Activated CD4-positive, alpha-beta T cell treated with anti-CD3 and anti-CD28 coated beads, Interleukin-2, amount 50 U/mL, for 1 hour (primary cell): Measurements from ENCODE around the gene TRAF3.
"Not testable (repeated sequence)": the region's sequence is repeated elsewhere in the genome, so short reads cannot be mapped to it uniquely, and the experiment has no call there.

Experiments used
- DNase-seq: peaks from one replicate; pipeline ENCODE4 v3.0.0-alpha.2; 2020

Gene TRAF3

DNA sequence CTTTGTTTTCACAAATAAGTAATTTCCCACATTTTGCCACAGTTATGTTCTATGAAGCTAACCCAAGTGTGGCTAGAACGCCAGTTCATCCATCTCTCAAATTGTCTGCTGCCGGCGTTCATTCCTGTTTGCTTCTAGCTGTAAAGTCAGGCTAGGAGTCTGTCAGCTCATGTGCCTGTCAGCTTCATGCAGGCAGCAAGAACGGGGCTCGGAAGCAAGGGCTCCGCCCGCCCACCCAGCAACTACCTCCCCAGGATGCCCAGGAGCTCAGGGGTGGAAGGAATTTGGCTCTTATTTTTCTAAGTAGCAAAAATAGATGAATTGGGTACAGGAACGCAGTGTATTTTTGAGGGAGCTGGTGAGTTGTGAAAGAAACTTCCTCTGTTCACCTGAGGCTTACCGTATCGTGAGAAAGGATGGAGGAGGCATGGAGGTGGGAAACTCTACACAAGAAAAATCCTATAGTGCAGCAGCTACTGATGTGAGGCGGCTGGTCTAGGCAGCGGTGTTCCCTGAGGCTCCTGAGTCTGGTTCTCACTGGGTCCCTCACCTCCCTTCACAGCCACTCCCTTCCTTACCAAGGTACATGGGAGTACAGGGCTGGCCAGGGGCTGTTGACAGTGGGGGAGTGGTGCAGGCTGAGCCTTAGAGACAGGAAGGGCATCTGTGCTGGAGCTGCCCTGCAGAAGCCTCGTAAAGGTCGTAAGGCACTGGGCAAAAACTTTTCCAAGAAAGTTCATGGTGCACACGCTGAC, 90.8 kb downstream of the TRAF3 start:
- no peak for DNase-seq

DNA sequence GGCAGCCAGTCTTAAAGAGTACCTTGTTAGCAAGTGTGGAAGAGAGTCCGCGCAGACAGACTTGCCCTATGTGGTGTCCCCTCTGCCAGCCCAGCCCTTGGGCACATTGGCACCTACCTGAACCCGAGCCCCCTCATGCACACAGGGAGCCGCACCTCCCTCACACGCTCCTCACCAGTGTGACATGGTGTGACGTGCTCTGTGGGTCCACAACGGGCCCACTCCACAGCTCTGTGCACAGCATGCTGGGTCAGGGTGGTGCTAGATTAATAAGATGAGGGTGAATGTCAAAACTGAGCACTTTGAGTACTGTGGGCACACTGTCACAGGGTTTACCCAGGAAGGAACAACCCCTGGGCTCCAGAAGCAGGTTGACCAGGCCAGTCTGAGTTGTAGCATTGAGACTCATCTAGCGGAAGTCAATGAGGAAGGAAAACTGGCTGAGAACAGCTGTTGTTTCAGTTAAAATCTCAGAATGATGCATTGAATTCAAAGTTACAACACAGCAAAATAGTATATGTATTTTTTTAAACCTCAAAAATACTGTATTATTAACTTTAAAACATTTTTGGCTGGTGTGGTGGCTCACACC, 91.8 kb downstream of the TRAF3 start:
- DNase-seq, result no peak

DNA sequence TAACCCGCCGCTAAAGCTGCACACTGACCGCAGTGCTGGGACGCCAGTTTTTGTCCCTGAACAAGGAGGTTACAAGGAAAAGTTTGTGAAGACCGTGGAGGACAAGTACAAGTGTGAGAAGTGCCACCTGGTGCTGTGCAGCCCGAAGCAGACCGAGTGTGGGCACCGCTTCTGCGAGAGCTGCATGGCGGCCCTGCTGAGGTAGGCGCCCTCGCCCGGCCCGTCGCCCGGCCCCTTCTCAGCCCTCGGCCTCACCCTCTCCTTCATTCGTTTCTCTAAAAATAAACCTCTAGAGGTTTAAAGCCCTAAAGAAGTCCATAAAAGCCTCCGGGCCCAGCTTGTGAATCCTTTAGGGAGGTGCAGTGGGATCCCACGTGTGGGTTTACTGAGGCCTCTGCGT, 93.0 kb downstream of the TRAF3 start:
- DNase-seq, result no peak

DNA sequence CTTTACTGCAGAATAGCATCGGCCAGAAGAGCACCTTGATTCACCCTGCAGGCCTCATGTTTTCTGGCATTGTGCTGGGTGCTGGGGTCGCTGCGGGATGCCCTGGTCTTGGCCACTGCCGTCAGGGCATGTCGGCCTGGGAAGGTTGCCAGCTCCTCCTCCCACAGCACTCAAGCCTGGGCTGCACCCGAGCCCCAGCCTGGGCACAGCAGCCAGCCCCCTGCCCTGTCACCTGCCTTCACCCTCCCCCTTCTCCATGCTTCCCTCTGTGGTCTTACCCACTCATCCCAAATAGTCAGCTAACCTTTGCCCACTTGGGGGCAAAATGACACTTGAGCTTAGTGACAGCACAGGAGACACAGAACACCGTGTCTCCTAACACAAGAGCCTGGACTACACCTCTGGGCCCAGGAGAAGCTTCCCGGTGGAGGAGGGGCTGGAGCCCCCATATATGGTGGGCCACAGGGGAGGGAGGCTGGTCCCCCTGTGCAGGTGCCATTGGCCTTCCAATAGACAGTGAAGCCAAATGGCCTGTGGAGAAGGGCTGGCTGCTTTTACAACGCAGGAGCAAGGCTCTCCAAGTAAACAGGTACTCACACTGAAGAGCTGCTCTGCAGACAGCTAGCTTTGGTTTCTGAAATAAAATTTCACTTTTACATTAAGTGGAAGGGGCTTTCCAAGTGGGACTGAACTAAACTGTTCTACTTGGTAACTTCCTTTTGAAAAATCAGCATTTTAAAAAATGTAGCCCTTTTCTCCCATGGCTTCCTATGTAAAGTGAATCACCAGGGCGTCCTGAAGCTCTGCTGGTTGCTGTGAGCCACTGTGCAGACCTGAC, 94.0 kb downstream of the TRAF3 start:
- no peak for DNase-seq

DNA sequence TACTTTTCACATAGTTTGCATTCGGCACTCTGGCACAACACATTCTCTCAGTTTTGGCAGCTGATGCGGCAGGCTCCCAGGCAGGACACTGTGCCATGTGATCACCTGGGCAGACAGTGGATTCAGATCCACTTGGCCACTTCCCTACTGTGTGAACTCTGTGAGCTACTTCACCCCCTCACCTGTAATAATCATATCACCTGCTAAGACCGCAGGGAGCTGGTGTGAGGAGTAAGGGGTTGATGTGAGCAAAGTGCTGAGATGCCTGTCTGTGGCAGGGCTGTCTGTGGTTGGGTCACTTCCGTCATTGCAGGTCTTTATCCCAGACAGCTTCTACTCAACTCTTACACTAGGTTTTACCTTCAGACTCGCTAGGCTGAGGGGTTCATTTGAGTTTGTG, 94.8 kb downstream of the TRAF3 start:
- no peak for DNase-seq

DNA sequence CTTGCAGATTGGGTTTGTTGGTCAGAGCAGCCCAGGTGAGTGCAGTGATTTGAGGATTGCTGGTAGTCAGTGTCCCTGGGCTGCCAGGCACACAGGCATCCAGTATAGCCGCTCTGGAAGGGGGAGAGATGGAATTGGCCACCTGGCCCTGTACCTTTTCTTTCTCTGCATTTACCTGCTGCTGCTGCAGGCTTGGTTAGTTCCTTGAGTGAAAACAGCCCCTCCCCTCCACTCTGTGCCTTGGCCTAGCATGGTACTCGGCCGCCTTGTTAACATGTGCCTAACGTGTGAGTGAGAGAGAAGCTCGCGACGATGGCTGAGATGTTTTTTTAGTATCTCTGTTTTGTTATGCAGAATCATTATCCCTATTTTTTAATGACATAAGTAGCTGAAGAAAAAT, 95.9 kb downstream of the TRAF3 start:
- DNase-seq, result no peak

DNA sequence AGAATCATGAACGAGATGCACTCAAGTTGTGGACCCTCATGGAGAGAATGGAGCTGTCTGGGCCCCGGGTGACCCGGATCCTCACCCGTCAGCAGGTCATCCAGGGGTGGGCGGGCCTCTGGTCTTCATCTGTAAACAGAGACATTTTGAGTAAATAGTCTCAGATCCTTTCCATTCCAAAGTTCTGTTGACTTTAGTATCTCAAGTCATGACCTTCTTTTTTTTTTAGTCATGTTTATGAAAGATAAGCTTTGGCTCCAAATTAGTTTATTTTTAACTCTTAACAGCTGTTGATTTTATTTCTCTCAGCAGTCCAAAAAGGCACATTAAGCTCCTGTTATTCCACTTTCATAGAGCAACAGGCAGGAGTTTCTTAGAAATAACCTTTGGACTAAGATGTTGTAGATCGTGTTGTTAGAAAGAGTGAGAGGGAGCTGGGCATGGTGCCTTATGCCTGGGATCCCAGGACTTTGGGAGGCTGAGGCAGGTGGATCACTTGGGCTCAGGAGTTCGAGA, 96.4 kb downstream of the TRAF3 start:
- DNase-seq, result no peak

DNA sequence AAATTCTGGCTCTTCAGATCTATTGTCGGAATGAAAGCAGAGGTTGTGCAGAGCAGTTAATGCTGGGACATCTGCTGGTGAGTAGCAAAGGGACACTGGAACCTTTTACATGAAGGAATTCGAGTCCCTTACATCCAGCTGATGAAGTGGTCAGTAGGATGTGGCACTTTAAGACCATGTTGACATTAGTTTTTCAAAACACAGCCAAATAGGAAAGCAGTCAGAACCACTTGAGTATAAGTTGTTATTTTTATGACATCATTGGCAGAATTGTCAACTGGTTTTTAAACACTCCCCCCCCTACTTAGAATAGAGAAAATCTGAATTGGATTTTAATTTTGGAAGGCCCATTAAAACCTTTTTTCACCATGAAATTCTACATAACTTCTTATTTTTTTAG, 98.4 kb downstream of the TRAF3 start:
- DNase-seq, result no peak

DNA sequence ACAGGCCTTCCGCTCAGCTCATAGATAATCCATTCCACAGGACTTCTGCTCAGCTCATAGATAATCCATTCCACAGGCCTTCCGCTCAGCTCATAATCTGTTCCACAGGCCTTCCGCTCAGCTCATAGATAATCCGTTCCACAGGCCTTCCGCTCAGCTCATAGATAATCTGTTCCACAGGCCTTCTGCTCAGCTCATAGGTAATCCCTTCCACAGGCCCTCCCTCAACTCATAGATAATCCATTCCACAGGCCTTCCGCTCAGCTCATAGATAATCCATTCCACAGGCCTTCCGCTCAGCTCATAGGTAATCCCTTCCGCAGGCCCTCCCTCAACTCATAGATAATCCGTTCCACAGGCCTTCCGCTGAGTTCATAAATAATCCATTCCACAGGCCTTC, 100.3 kb downstream of the TRAF3 start:
- DNase-seq, result not testable (repeated sequence)

DNA sequence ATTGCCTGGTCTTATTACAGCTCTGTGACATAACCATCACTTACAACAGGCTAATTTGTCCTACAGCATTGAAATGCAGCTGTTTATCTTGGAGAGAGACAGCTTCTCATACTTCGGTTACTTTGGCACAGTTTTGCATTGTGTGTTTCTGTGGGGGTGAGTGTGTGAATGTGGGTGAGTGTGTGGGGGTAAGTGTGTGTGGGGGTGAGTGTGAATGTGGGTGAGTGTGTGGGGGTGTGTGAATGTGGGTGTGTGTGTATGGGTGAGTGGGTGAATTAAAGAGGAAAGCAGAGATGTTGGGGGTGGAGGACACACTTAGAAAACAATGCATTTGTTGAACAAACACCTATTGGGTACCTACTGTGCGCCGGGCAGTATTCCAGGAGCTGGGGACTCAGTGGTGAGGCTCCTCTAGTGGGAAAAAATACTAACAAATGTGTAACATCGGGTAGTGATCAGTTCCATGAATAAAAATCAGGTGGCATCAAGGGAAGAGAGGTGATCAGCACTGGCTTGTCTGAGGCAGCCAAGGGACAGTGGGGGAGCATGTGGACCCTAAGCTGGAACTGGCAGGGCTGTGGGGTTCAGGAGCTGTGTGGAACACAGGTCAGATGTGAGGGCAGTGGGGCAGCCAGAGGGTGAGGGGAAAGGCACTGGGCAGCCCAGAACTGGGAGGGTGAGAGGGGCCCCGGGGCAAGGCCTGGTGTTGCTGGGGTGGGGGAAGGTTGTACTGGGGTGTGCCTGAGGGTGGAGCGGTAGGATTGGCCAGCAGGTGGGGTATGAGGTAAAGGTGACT, 101.1 kb downstream of the TRAF3 start:
- no peak for DNase-seq

DNA sequence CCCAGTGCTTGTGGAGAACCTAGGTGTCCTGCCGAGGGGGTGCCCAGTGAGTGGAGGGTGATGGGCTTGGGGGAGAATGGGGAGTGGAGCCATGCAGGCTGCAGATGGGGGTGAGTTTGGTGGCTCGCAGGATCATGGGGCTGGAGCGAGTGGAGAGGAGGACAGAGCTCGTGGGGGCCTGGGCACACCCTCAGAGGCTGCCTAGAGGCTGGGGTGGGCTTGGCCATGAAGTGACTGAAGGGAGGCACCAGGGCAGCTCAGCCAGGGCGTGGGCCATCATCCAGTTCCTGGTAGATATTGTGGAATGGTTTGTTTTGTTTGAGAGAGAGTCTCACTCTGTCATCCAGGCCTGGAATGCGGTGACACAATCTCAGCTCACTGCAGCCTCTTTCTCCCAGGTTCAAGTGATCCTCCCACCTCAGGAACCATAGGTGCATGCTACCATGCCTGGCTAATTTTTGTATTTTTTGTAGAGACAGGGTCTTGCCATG, 101.8 kb downstream of the TRAF3 start:
- no peak for DNase-seq

DNA sequence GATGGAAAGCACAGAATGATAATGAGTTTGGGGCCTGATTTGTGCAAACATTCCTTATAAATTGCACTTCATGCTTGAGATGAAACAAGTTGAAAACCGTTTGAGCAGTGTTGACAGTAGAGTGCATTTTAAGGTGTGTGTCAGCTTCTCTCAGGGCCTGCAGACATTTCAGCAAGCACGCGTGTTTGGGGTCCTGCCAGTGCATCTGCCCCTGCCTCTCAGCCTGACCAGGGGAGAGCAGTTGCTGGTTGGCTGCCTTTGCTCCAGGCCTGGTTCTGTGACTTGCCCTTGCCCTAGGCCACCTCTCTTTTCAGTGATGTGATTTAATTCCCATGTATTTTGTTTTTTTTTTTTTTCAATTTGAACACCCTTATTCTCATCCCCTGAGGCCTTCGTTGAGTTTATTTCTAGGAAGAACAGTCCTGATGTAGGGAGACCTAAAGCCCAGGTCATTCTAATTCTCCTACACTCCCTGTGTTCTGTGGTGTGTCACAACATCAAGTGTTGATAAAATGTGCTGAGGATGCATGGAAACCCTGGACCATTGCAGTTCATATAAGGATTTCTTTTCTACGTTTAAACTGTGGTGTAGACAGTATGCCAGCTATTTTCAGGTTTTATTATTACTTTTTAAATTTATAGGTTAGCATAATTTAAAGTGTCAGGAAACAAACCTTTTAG, 105.1 kb downstream of the TRAF3 start:
- no peak for DNase-seq

DNA sequence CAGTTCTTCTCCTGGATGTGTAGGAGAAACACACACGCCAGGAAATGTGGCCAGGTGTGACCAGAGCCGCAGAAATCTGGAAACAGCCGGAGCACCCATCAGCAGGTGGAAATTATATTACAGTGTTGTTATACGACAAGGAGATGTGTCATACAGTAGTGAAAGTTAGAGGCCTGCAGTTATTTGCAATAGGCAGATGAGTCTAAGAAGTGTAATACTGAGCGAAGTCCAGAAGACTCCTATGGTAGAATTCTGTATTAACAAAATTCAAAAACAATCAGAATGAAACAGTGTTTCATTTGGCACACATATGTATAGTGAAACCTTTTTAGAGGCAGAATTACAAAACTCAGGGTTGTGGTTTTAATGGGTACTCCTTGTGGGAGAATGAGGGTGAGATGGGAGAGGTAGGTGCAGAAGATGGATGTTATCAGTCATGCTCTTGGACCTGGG, 105.9 kb downstream of the TRAF3 start:
- no peak for DNase-seq

DNA sequence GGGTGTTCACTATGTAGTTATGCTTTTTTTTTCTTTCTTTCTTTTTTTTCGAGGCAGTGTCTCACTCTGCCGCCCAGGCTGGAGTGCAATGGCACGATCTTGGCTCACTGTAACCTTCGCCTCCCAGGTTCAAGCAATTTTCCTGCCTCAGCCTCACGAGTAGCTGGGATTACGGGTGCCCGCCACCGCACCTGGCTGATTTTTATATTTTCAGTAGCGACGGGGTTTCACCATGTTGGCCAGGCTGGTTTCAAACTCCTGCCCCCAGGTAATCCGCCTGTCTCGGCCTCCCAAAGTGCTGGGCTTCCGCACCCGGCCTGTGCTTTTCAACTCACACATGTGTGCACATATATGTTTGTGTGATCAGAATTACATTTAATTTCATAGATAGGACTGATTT, 106.3 kb downstream of the TRAF3 start:
- DNase-seq, result no peak

DNA sequence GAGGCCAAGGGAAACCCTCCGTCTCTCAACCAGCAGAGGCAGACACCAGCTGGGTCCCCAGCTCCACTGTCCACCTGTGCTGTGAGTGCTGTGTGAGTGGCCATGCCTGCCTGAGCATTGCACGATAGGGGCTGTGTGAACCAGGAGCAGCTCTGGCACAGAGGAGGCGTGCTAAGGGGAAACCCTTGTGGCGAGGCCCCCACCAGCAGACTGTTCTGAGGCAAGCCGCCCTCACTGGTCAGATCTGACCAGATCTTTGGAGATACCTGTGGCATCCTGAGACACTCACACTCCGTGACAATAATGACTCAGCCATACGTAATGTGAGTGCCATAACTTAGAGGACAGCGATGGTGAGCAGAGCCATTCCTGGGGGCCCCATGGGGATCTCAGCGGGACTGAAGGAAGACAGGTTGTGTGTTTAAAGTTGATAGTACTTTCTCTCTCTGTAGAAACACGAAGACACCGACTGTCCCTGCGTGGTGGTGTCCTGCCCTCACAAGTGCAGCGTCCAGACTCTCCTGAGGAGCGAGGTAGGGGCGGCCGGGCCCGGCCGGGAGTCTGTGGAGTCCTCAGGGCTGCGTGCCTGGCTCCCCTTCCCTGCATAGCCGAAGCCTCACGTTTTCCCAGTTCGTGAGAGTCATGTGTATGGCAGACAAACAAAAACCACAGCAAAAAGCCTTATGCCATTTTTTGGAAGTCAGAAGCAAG, 108.6 kb downstream of the TRAF3 start:
- DNase-seq, result no peak

DNA sequence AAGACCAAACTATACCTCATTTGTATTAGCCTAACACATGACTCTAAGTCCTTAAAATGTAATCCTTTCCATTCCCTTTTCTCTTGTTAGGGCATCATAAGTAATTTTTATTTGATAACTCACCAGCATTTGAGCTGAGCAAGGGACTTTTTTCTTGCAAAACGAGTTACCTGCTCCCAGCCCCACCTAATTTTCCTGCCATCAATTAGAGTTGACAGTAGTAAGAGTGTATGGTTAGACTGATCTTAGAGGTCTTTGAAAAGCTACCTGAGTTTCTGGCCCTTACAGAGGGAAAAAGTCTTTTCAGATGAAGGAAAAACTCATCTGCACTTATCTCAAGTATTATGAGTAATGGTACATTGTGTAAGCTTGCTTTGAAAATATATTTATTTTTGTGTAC, 111.5 kb downstream of the TRAF3 start:
- DNase-seq, result no peak

DNA sequence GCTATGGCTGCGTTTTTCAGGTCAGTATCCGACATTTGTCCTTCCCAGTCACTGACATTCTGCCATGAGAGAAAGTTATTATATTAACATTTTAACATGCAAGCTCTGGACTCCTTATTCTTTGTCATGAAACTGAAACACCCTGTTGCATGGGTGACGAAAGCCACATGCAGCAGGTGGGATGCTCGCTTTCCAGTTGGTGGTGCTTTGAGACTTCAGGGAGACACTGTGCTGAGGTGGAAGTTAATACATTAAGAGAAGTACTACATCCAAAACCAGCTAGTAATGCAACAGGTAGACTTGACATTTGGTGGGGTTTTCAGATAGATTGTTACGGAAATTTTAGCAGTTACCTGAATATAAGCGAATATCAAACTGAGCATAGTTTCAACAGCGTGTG, 112.4 kb downstream of the TRAF3 start:
- no peak for DNase-seq

DNA sequence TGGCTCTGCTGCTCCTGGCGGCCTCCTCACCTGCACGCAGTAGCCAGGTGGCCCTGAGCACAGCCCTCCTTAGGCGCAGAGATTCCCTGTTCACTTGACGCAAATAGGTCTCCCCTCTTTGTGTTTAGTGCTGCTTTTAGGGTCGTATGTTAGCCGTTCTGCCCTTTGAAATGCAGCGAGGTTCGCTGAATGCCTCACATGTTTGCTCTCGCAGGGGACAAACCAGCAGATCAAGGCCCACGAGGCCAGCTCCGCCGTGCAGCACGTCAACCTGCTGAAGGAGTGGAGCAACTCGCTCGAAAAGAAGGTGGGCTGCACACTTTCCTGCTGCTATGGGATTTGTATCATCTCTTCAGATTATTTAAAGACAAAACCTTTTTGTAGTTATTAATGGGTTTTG, 113.9 kb downstream of the TRAF3 start:
- no peak for DNase-seq

DNA sequence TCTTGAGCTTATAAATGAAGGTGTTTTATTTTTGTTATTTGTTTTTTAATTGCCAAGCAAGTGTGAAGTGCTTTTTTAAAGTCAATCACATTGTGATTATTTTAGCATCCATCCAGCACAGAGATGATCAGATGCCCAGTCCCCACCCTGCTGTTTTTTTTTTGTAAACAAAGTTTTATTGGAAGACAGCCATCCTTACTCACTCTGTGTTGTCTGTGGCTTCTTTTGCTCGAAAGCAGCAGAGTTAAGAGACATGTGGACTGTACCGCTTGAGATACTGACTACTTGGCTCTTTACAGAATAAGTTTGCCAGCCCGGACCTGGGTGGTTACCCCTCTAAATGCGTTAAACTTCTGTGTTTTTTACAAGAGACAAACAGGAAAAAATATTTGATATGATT, 114.3 kb downstream of the TRAF3 start:
- DNase-seq, result no peak

DNA sequence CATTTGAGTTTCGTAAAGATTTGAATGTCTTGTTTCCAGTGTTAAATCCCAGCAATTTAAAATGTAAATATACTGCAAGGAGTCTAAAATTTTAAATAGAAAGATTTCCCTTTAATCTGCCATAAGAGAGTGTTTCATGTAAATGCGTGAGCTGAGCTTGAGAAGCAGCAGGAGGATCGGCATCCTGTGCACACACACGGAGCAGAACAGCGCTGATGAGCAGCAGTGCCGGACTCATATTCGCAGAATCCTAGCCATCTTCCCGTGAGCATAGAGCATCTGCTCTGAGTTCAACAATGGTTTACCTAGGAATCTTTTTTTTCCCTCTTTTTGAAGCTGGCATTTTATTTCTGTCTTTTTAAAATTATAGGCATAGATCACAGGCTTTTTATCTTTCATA, 115.4 kb downstream of the TRAF3 start:
- no peak for DNase-seq

DNA sequence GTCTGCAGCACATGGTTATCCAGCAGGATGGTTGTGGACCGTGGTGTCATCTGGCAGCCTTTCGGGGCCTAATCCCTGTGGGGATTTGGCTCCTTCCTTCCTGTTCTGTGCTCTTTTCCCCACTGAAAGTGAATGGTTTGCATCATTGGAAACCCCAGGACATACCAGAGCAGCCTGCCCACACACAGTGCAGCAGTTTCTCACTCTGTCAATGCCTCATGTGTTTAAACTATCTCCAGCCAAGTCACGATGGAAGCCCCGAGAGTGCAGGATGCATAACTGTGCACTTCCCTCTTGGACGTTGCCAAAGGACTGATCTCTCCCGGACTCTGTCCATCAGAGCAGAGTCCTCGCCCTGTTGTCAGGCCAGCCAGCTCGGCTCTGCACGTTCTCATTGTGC, 116.2 kb downstream of the TRAF3 start:
- no peak for DNase-seq
